Measurements from ENCODE around the gene MOSPD2. TPM values are rescaled to one million over a fixed set of nuclear protein-coding genes. Genes with fewer than 3 reads are reported as not detected.

Gene MOSPD2
- total RNA-seq, 4 donors from 2014 or later = 2.8 to 11.0 (median 3.3) TPM

DNA sequence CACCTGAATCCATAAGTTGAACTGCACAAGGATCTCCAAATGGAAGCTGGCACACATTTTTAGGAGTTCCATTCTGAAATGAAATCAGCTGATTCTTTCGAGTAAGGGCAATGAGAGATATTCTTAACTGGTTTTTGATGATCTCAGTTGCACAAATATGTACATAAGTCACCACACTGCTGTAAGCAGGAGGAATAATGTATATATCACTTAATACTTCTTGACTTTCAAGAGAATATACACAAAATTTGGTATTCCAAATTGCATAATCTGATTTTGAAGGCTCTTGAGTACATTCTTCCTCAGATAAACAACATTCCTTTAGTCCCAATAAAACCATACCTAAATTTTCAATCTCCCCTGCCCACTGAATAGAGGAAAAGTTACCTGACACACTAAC lies 8.6 kb upstream of the MOSPD2 start:
- H3K9me3 ChIP-seq = no peaks in the 10 kb centered on the region
- intact Hi-C loops (cut with DNase I; ENCODE audit: low total_unique reads) = no loop called here
- no peak for ATAC-seq
- H3K4me3 ChIP-seq = no peak overlapping the region
- no peak overlapping the region for H3K27ac ChIP-seq
- H3K27me3 ChIP-seq = no peaks in the 10 kb centered on the region
- DNase-seq = no peak
- no peaks in the 10 kb centered on the region for H3K4me1 ChIP-seq
- in situ Hi-C loops (cut with MboI; ENCODE audit: low sequenced_read_pairs in 4 of 4) = no loop called here
- H3K36me3 ChIP-seq = no peaks in the 10 kb centered on the region
- TF ChIP-seq, protein P1, sequence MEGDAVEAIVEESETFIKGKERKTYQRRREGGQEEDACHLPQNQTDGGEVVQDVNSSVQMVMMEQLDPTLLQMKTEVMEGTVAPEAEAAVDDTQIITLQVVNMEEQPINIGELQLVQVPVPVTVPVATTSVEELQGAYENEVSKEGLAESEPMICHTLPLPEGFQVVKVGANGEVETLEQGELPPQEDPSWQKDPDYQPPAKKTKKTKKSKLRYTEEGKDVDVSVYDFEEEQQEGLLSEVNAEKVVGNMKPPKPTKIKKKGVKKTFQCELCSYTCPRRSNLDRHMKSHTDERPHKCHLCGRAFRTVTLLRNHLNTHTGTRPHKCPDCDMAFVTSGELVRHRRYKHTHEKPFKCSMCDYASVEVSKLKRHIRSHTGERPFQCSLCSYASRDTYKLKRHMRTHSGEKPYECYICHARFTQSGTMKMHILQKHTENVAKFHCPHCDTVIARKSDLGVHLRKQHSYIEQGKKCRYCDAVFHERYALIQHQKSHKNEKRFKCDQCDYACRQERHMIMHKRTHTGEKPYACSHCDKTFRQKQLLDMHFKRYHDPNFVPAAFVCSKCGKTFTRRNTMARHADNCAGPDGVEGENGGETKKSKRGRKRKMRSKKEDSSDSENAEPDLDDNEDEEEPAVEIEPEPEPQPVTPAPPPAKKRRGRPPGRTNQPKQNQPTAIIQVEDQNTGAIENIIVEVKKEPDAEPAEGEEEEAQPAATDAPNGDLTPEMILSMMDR (IDR thresholded peaks at IDR 0.05 in 4 of 5, conservative IDR thresholded peaks at IDR 0.05 in 1 of 5) = no peak
- no peak for TF ChIP-seq POLR2A (IDR thresholded peaks at IDR 0.05)

DNA sequence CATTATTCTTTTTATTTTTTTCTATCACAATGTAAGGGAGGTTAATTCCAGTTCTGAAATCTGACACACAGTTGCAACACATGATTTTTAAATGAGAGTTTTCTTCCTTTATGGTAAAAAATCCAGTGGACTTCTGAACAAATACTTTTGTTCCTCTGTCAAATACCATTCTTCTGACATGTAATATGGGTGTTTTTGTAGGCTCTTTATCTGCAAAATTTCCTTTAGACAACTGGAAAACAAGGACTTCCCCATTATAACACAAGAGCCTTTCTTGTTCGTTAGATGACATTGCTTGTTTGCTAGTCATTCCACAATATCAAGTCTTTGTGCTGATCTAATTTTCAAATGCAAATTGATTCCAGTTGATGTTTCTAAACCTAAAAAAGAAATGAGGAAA lies 8.0 kb upstream of the MOSPD2 start:
- intact Hi-C loops (cut with DNase I; ENCODE audit: low total_unique reads) = no loop called here
- Histone ChIP-seq H3K36me3 (no peaks in the 10 kb centered on the region), H3K4me1 (no peaks in the 10 kb centered on the region), H3K27ac (no peak overlapping the region), H3K27me3 (no peaks in the 10 kb centered on the region), H3K9me3 (no peaks in the 10 kb centered on the region), H3K4me3 (no peak overlapping the region)
- DNase-seq (no peak), ATAC-seq (no peak)
- in situ Hi-C loops (cut with MboI; ENCODE audit: low sequenced_read_pairs in 4 of 4) = no loop called here
- TF ChIP-seq POLR2A (IDR thresholded peaks at IDR 0.05) = no peak
- TF ChIP-seq, protein P1 (IDR thresholded peaks at IDR 0.05 in 4 of 5, conservative IDR thresholded peaks at IDR 0.05 in 1 of 5) = no peak

DNA sequence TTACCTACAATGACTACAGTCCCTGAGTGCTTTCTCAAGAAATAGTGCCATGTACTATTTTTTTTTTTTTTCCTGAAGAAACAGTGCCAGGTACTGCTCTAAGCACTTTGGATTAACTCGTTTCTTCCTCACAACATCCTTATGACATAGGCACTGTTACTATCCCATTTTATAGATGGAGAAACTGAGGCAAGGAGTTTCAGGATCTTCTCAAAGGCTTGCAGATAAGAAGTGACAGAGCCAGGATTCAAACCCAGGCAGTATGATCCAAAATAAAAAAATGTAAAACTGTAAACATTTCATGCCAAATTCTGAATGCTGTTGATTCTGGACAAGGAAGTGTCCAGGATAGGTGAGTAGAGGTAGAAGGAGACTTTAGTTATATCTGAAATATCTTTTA lies 1.5 kb upstream of the MOSPD2 start:
- Histone ChIP-seq H3K27me3 (no peaks in the 10 kb centered on the region), H3K4me3 (no peak overlapping the region), H3K9me3 (no peaks in the 10 kb centered on the region), H3K27ac (no peak overlapping the region), H3K4me1 (no peaks in the 10 kb centered on the region), H3K36me3 (no peaks in the 10 kb centered on the region)
- in situ Hi-C loops (cut with MboI; ENCODE audit: low sequenced_read_pairs in 4 of 4) = no loop called here
- DNase-seq = no peak
- no peak for ATAC-seq
- no peak for TF ChIP-seq POLR2A (IDR thresholded peaks at IDR 0.05)
- intact Hi-C loops (cut with DNase I; ENCODE audit: low total_unique reads) = loop anchor here (5.0 kb wide), 1 partner anchor 844 kb away; the partner anchor contains the start of gene GEMIN8

DNA sequence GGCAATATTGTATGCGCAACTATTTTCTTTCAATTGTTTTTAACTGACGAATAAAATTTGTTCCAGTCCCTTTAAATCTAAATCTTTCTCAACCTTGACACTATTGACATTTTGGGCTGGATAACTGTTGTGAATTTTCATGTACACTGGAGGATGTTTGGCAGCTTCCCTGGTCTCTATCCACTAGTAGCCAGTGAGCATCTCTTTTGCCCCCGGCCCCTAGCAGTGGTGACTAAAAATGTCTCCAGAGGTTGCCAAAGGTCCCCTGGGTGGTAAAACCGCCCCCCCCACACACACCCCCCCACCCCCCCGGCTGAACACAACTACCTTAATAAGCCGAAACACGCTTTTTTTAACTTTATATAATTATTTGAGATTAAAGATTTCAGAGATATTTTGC lies 866 bp upstream of the MOSPD2 start:
- no peak for ATAC-seq
- Histone ChIP-seq H3K4me1 (no peaks in the 10 kb centered on the region), H3K27ac (peak overlapping the region in 3 of 4 donors; percentile 76 to 87 (median 84)), H3K36me3 (no peaks in the 10 kb centered on the region), H3K27me3 (no peaks in the 10 kb centered on the region), H3K4me3 (peak overlapping the region in 3 of 4 donors; percentile 69 to 82 (median 72)), H3K9me3 (no peaks in the 10 kb centered on the region)
- intact Hi-C loops (cut with DNase I; ENCODE audit: low total_unique reads) = loop anchor here (5.0 kb wide), 1 partner anchor 845 kb away; the partner anchor contains the start of gene GEMIN8
- DNase-seq = no peak
- no peak for TF ChIP-seq POLR2A (IDR thresholded peaks at IDR 0.05)
- TF ChIP-seq, protein P1 (IDR thresholded peaks at IDR 0.05 in 4 of 5, conservative IDR thresholded peaks at IDR 0.05 in 1 of 5) = no peak
- in situ Hi-C loops (cut with MboI; ENCODE audit: low sequenced_read_pairs in 4 of 4) = no loop called here

DNA sequence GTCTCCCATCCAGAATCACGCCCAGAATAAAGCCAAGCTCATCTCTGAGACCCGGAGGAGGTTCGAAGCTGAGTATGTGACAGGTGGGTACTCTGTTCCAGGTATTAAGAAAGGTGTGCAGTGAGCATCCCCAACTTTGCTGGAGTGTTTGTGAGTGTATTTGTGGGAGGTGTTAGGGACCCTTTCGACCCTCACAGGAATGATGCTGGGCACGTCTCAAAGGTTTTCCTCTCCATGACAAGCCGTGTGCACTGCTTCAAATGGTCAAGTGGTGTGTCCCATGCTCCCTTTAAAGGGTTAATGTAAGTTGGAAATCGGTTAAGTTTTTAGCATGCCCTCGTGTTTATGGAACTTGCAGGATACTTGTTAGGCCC lies 442 bp downstream of the MOSPD2 start:
- Histone ChIP-seq H3K4me3 (peak overlapping the region; percentile 60 to 82 (median 72)), H3K4me1 (no peaks in the 10 kb centered on the region), H3K9me3 (no peaks in the 10 kb centered on the region), H3K27me3 (no peaks in the 10 kb centered on the region), H3K36me3 (no peaks in the 10 kb centered on the region), H3K27ac (peak overlapping the region; percentile 76 to 87 (median 86))
- no peak for ATAC-seq
- no peak for DNase-seq
- in situ Hi-C loops (cut with MboI; ENCODE audit: low sequenced_read_pairs in 4 of 4) = no loop called here
- intact Hi-C loops (cut with DNase I; ENCODE audit: low total_unique reads) = loop anchor here (5.0 kb wide), 1 partner anchor 846 kb away; the partner anchor contains the start of gene GEMIN8
- no peak for TF ChIP-seq POLR2A (IDR thresholded peaks at IDR 0.05)
- TF ChIP-seq, protein P1 (IDR thresholded peaks at IDR 0.05 in 4 of 5, conservative IDR thresholded peaks at IDR 0.05 in 1 of 5) = no peak

Measured in gastrocnemius medialis (tissue), 4 donors.